Astrocyte (in vitro differentiated cells and primary cell): Measurements from ENCODE around the gene NUAK1. TPM values are rescaled to one million over a fixed set of nuclear protein-coding genes. Genes with fewer than 3 reads are reported as not detected.

Experiments
- DNase-seq: peaks from one replicate; pipeline ENCODE4 v3.0.0-alpha.2; 2010; ENCODE audit warnings: low read depth
- FAIRE-seq: peaks from 2 replicates; lab custom pipeline; 2011; peaks lifted over from hg19 to GRCh38; lab: Jason Lieb, UNC
- H2AFZ ChIP-seq: 2 replicates; pipeline ENCODE4 v1.6.0; 2012; ENCODE audit warnings: low read depth, low read length, inconsistent platforms
- H3K27ac ChIP-seq: 2 replicates; pipeline ENCODE4 v1.5.1; 2011; ENCODE audit warnings: low read depth, low read length, inconsistent platforms
- H3K27me3 ChIP-seq: 2 replicates; pipeline ENCODE4 v1.6.0; 2011; ENCODE audit warnings: low read length, inconsistent platforms; ENCODE audit not compliant: insufficient read depth
- H3K36me3 ChIP-seq: 2 replicates; pipeline ENCODE4 v1.5.1; 2011; ENCODE audit warnings: low read length, inconsistent platforms; ENCODE audit not compliant: insufficient read depth
- H3K4me1 ChIP-seq: 2 replicates; pipeline ENCODE4 v1.5.1; 2011; ENCODE audit warnings: low read length, inconsistent platforms; ENCODE audit not compliant: insufficient read depth
- H3K4me2 ChIP-seq: 2 replicates; pipeline ENCODE4 v1.6.0; 2012; ENCODE audit warnings: low read length, inconsistent platforms
- H3K4me3 ChIP-seq: 2 replicates; pipeline ENCODE4 v1.5.1; 2011; ENCODE audit warnings: low read depth, mild to moderate bottlenecking, low read length, inconsistent platforms; ENCODE audit not compliant: insufficient read depth
- H3K79me2 ChIP-seq: 2 replicates; pipeline ENCODE4 v1.6.0; 2012; ENCODE audit warnings: mild to moderate bottlenecking, low read length, inconsistent platforms; ENCODE audit not compliant: insufficient read depth
- H3K9ac ChIP-seq: 2 replicates; pipeline ENCODE4 v1.6.0; 2012; ENCODE audit warnings: mild to moderate bottlenecking, low read length, inconsistent platforms
- H3K9me3 ChIP-seq: 2 replicates; pipeline ENCODE4 v1.5.1; 2012; ENCODE audit warnings: low read depth, mild to moderate bottlenecking, low read length, inconsistent platforms; ENCODE audit not compliant: insufficient read depth
- H4K20me1 ChIP-seq: 2 replicates; pipeline ENCODE4 v1.6.0; 2012; ENCODE audit warnings: low read length, inconsistent platforms; ENCODE audit not compliant: insufficient read depth
- H3K27ac Mint-ChIP-seq: one replicate; pipeline ENCODE4 v1.8.0; 2021; ENCODE audit warnings: mild to moderate bottlenecking, mixed read lengths; ENCODE audit not compliant: unreplicated experiment
- H3K27me3 Mint-ChIP-seq: one replicate; pipeline ENCODE4 v1.8.0; 2021; ENCODE audit warnings: low read depth, mixed read lengths; ENCODE audit not compliant: unreplicated experiment
- H3K36me3 Mint-ChIP-seq: one replicate; pipeline ENCODE4 v1.8.0; 2021; ENCODE audit warnings: low read depth, mixed read lengths; ENCODE audit not compliant: unreplicated experiment
- H3K4me1 Mint-ChIP-seq: one replicate; pipeline ENCODE4 v1.8.0; 2021; ENCODE audit warnings: low read depth, mixed read lengths; ENCODE audit not compliant: unreplicated experiment
- H3K4me3 Mint-ChIP-seq: one replicate; pipeline ENCODE4 v1.8.0; 2021; ENCODE audit warnings: mild to moderate bottlenecking, moderate library complexity, mixed read lengths; ENCODE audit not compliant: unreplicated experiment
- H3K9me3 Mint-ChIP-seq: one replicate; pipeline ENCODE4 v1.8.0; 2021; ENCODE audit warnings: mild to moderate bottlenecking, mixed read lengths; ENCODE audit not compliant: unreplicated experiment
- CTCF ChIP-seq: IDR thresholded peaks from 2 replicates; pipeline ENCODE4 v1.5.1; 2011; ENCODE audit warnings: low read depth, mild to moderate bottlenecking, inconsistent platforms, low read length, moderate library complexity; ENCODE audit not compliant: insufficient read depth
- EZH2 ChIP-seq: IDR thresholded peaks from 2 replicates; pipeline ENCODE4 v1.6.1; 2012; ENCODE audit warnings: mild to moderate bottlenecking, low read length, inconsistent platforms; ENCODE audit not compliant: insufficient read depth
- total RNA-seq: library from RNA; stranded (reverse); gene quantifications from 2 replicates; pipeline ENCODE4 v1.2.1, GENCODE V29; 2021

The NUAK1 gene
- total RNA-seq, 1 donor from 2014 or later = 94.0 TPM

DNA sequence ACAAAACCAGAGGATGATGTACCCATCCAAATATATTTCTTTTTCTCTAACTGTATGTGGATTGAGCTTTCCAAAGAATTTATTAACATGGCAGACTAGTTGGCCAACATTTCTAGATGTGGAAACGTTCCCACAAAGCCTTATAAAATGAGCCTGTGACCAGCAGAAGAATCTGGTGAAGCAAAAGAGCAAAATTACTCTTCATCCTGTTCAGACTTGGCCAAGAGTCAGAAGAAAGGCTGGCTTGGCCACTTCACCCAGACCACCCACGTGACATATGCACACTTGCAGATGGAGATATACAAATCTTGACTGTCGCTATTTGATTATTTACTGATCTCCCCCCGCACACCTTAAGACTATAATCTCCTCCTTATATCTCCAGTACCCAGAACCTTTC is 96.7 kb downstream of the NUAK1 start:
- no peak for DNase-seq
- H3K9ac ChIP-seq = no peak overlapping the region
- no peaks in the 10 kb centered on the region for H3K27me3 ChIP-seq
- peaks cover 6% of the 10 kb centered on the region for H3K4me1 ChIP-seq
- H3K36me3 ChIP-seq = no peaks in the 10 kb centered on the region
- no peaks in the 10 kb centered on the region for H4K20me1 ChIP-seq
- no peak overlapping the region for H3K4me2 ChIP-seq
- no peak for FAIRE-seq
- no peak overlapping the region for H3K4me3 ChIP-seq
- Mint-ChIP-seq H3K27ac (no peak overlapping the region), H3K4me3 (no peak overlapping the region), H3K36me3 (peaks cover 2% of the 10 kb centered on the region), H3K9me3 (peaks cover 2% of the 10 kb centered on the region), H3K27me3 (peaks cover 3% of the 10 kb centered on the region), H3K4me1 (peaks cover 15% of the 10 kb centered on the region)
- TF ChIP-seq EZH2 = no peak
- TF ChIP-seq CTCF = no peak
- H3K79me2 ChIP-seq = no peaks in the 10 kb centered on the region
- H2AFZ ChIP-seq = no peak overlapping the region
- no peak overlapping the region for H3K27ac ChIP-seq
- no peaks in the 10 kb centered on the region for H3K9me3 ChIP-seq

DNA sequence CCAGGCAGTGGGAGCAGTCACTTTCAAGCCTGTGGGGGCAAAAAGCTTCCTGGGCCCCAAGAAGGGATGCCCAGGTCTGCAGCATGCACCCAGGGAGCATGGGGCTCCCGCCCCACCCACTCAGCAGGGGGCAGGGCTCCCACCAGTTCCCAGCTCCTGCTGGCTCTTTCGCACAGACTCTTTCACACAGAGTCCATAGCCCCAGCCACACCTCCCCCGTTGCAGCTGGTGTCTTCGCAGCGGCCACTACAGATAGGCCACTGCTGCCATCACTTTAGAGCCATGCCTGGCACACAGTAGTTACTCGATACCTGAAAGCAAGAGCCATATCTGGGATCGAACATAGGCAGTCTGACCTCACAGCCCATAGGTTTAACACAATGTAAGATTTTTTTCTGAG is 98.2 kb downstream of the NUAK1 start:
- H4K20me1 ChIP-seq = no peaks in the 10 kb centered on the region
- Mint-ChIP-seq H3K36me3 (peaks cover 7% of the 10 kb centered on the region), H3K4me3 (no peak overlapping the region), H3K9me3 (peaks cover 2% of the 10 kb centered on the region), H3K27ac (no peak overlapping the region), H3K27me3 (peaks cover 3% of the 10 kb centered on the region), H3K4me1 (peaks cover 11% of the 10 kb centered on the region)
- no peak overlapping the region for H3K27ac ChIP-seq
- no peaks in the 10 kb centered on the region for H3K27me3 ChIP-seq
- H3K4me1 ChIP-seq = peaks cover 6% of the 10 kb centered on the region
- no peak overlapping the region for H3K4me3 ChIP-seq
- H3K79me2 ChIP-seq = no peaks in the 10 kb centered on the region
- no peaks in the 10 kb centered on the region for H3K9me3 ChIP-seq
- no peak overlapping the region for H2AFZ ChIP-seq
- DNase-seq (no peak), FAIRE-seq (no peak)
- TF ChIP-seq CTCF = no peak
- TF ChIP-seq EZH2 = no peak
- no peak overlapping the region for H3K9ac ChIP-seq
- H3K4me2 ChIP-seq = no peak overlapping the region
- H3K36me3 ChIP-seq = no peaks in the 10 kb centered on the region

DNA sequence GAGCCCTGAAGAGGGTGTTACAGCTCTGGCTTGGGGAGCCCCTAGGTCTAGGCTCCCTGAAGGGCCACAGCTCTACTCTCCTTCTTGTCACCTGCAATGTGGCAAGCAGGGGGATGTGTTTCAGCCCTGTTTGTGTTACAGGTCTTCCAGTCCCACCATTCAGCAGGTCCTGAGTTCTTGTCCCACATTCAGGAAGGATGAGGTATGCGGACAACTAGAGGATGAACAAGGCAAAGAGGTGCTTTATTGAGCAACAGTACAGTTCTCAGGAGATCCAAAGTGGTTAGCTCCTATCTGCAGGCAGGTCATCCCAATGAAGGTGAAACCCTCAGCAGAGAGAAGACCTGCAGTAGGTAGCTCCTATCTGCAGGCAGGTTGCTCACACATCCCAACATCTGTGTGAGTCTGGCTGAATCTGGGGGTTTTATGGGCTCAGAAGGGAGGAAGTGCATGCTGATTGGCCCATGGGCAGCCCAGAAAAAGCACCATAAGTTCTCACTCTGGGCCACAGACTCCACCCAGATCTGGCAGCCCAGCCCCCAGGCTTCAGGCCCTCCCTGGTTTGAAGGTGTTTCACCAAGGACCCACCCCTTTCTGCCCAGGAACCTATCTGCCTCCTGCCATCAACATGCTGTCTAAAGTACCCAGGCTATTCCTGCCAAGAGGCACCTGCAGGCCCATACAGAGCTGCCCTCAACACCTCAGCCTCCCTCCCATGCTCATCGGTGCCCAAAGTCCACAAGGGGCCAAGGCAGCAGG is 98.9 kb downstream of the NUAK1 start:
- no peaks in the 10 kb centered on the region for H3K79me2 ChIP-seq
- Mint-ChIP-seq H3K27ac (no peak overlapping the region), H3K27me3 (peaks cover 3% of the 10 kb centered on the region), H3K36me3 (peaks cover 7% of the 10 kb centered on the region), H3K4me3 (no peak overlapping the region), H3K4me1 (peaks cover 5% of the 10 kb centered on the region), H3K9me3 (peaks cover 2% of the 10 kb centered on the region)
- no peaks in the 10 kb centered on the region for H3K27me3 ChIP-seq
- TF ChIP-seq CTCF (no peak), EZH2 (no peak)
- FAIRE-seq (no peak), DNase-seq (no peak)
- no peak overlapping the region for H3K4me2 ChIP-seq
- no peaks in the 10 kb centered on the region for H3K36me3 ChIP-seq
- H2AFZ ChIP-seq = no peak overlapping the region
- H3K9me3 ChIP-seq = no peaks in the 10 kb centered on the region
- no peak overlapping the region for H3K4me3 ChIP-seq
- no peak overlapping the region for H3K27ac ChIP-seq
- H4K20me1 ChIP-seq = no peaks in the 10 kb centered on the region
- H3K9ac ChIP-seq = no peak overlapping the region
- peaks cover 2% of the 10 kb centered on the region for H3K4me1 ChIP-seq
